Measurements from ENCODE around the gene GPATCH1. TPM values are rescaled to one million over a fixed set of nuclear protein-coding genes. Genes with fewer than 3 reads are reported as not detected.

GPATCH1 gene
- 12.1 to 16.5 TPM (median 15.2 TPM) in 5 replicates for total RNA-seq (2022; extraction: Qiagen RNA extraction; ENCODE audit: low read depth)

GRCh38 chr19:33080761-33081681 lies at the start of gene GPATCH1:
TSS of gene GPATCH1 (plus strand) at chr19:33081181. CDS start at chr19:33081194, 13 bp downstream.

GRCh38 chr19:33064792-33065550 lies 16.0 kb upstream of the GPATCH1 start, which contains the start of gene RHPN2:
TSS of gene RHPN2 (minus strand) at chr19:33064888. CDS start at chr19:33064852, 36 bp downstream.

DNA sequence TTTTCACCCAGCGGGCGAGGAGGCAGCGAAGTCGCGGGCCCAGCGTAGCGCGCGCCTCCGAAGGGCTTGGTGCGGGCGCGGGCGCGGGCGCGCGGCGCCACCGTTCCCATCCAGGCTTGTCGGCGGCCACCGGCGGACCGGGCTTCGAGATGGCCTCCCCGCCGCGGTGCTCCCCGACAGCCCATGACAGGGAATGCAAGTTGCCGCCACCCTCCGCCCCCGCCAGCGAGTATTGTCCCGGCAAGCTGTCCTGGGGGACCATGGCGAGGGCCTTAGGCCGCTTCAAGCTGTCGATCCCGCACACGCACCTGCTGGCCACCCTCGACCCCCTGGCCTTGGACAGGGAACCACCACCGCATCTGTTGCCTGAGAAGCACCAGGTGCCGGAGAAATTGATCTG lies 51.0 kb downstream of the GPATCH1 start, which contains the start of gene WDR88:
WDR88 (plus strand) TSS at position 94 of the 400 bp plus-strand sequence; CDS start at position 150, 56 bp downstream.

Other genes starting within 250 kb of the GPATCH1 start
- gene SLC7A9, start 211.4 kb upstream of the GPATCH1 start, total RNA-seq (2022; extraction: Qiagen RNA extraction; ENCODE audit: low read depth) = 0.45 to 1.1 TPM (median 0.58 TPM) in 4 of 5 replicates, not detected in the other
- 40.5 to 50.9 TPM (median 47.3 TPM) in 5 replicates for gene CEP89, start 109.2 kb upstream of the GPATCH1 start, total RNA-seq (2022; extraction: Qiagen RNA extraction; ENCODE audit: low read depth)
- gene FAAP24, start 108.9 kb upstream of the GPATCH1 start, total RNA-seq (2022; extraction: Qiagen RNA extraction; ENCODE audit: low read depth) = 13.9 to 16.1 TPM (median 15.6 TPM) in 5 replicates
- 43.5 to 68.5 TPM (median 55.9 TPM) in 5 replicates for gene RHPN2, start 16.3 kb upstream of the GPATCH1 start, total RNA-seq (2022; extraction: Qiagen RNA extraction; ENCODE audit: low read depth)
- not detected in 5 replicates for gene WDR88, start 50.9 kb downstream of the GPATCH1 start, total RNA-seq (2022; extraction: Qiagen RNA extraction; ENCODE audit: low read depth)
- gene LRP3, start 113.1 kb downstream of the GPATCH1 start, total RNA-seq (2022; extraction: Qiagen RNA extraction; ENCODE audit: low read depth) = 23.8 to 65.5 TPM (median 52.9 TPM) in 5 replicates
- 0.15 TPM in 1 of 5 replicates, not detected in the others for gene SLC7A10, start 144.7 kb downstream of the GPATCH1 start, total RNA-seq (2022; extraction: Qiagen RNA extraction; ENCODE audit: low read depth)
- 4.7 to 11.5 TPM (median 9.3 TPM) in 5 replicates for gene CEBPA, start 221.4 kb downstream of the GPATCH1 start, total RNA-seq (2022; extraction: Qiagen RNA extraction; ENCODE audit: low read depth)

All from A549 treated with ZK216348 at 1 μM for 4 hours (cell line).